WTC11 (cell line): Measurements from ENCODE around the gene OR4K17. TPM values are rescaled to one million over a fixed set of nuclear protein-coding genes. Genes with fewer than 3 reads are reported as not detected.
"Not testable (repeated sequence)": the region's sequence is repeated elsewhere in the genome, so short reads cannot be mapped to it uniquely, and the experiment has no call there.

ENCODE experiments used
- ATAC-seq: fragments of 200-7000 bp; cut with Tn5 transposase; 2 replicates; pipeline ENCODE4 v1.10.0; 2021; ENCODE audit warnings: mild to moderate bottlenecking, moderate library complexity
- CTCF ChIA-PET: fragments of 300-600 bp; sonication (Branson Sonifier 250); formaldehyde crosslinking; loops from one replicate; lab custom pipeline; 2021; ENCODE audit warnings: antibody characterized with exemption; lab: Charles Lee
- POLR2A ChIA-PET: fragments of 350-600 bp; sonication (Branson Sonifier 250); formaldehyde crosslinking; loops from one replicate; lab custom pipeline; 2021; ENCODE audit warnings: antibody characterized with exemption; lab: Charles Lee
- DNase-seq: peaks from one replicate; pipeline ENCODE4 v3.0.0; 2021; ENCODE audit warnings: low spot score
- H3K27ac Mint-ChIP-seq: 2 replicates; pipeline ENCODE4 v1.8.0; 2021; ENCODE audit warnings: mixed read lengths
- H3K27me3 Mint-ChIP-seq: 2 replicates; pipeline ENCODE4 v1.8.0; 2021; ENCODE audit warnings: low read depth, mild to moderate bottlenecking, moderate library complexity, mixed read lengths
- H3K36me3 Mint-ChIP-seq: 2 replicates; pipeline ENCODE4 v1.8.0; 2021; ENCODE audit warnings: mixed read lengths
- H3K4me1 Mint-ChIP-seq: 2 replicates; pipeline ENCODE4 v1.8.0; 2022; ENCODE audit warnings: mixed read lengths
- H3K4me3 Mint-ChIP-seq: 2 replicates; pipeline ENCODE4 v1.8.0; 2021; ENCODE audit warnings: mild to moderate bottlenecking, moderate library complexity, mixed read lengths
- H3K9me3 Mint-ChIP-seq: 2 replicates; pipeline ENCODE4 v1.8.0; 2021; ENCODE audit warnings: mixed read lengths
- E2F1 ChIP-seq: sonication (generic); formaldehyde crosslinking; IDR thresholded peaks from 2 replicates; pipeline ENCODE4 v1.8.0; 2022; ENCODE audit warnings: mild to moderate bottlenecking, missing genetic modification reagents
- E2F5 ChIP-seq: sonication (generic); formaldehyde crosslinking; IDR thresholded peaks from 2 replicates; pipeline ENCODE4 v1.8.1; 2022; ENCODE audit warnings: mild to moderate bottlenecking, moderate library complexity, missing genetic modification reagents
- ELF4 ChIP-seq: sonication (generic); formaldehyde crosslinking; IDR thresholded peaks from 2 replicates; pipeline ENCODE4 v1.8.1; 2022; ENCODE audit warnings: low read depth, mild to moderate bottlenecking, moderate library complexity, missing genetic modification reagents
- ETV6 ChIP-seq: sonication (generic); formaldehyde crosslinking; IDR thresholded peaks from 2 replicates; pipeline ENCODE4 v1.8.1; 2022; ENCODE audit warnings: mild to moderate bottlenecking, missing genetic modification reagents
- FOXP4 ChIP-seq: sonication (generic); formaldehyde crosslinking; IDR thresholded peaks from 2 replicates; pipeline ENCODE4 v1.8.0; 2022; ENCODE audit warnings: mild to moderate bottlenecking, missing genetic modification reagents
- GTF2I ChIP-seq: fragments of 250-450 bp; sonication (Bioruptor Pico); conservative IDR thresholded peaks from 2 replicates; pipeline ENCODE4 v1.4.0; 2021; ENCODE audit warnings: mild to moderate bottlenecking
- JAZF1 ChIP-seq: fragments of 250-450 bp; sonication (Bioruptor Pico); IDR thresholded peaks from 2 replicates; pipeline ENCODE4 v1.9.0; 2021; ENCODE audit warnings: moderate library complexity, mild to moderate bottlenecking, inconsistent platforms
- MAX ChIP-seq: sonication (generic); formaldehyde crosslinking; IDR thresholded peaks from 2 replicates; pipeline ENCODE4 v1.8.0; 2022; ENCODE audit warnings: mild to moderate bottlenecking, missing genetic modification reagents
- USF2 ChIP-seq: sonication (generic); formaldehyde crosslinking; IDR thresholded peaks from 2 replicates; pipeline ENCODE4 v1.8.1; 2023; ENCODE audit warnings: mild to moderate bottlenecking, missing genetic modification reagents, moderate library complexity
- ZMAT4 ChIP-seq: fragments of 250-450 bp; sonication (Bioruptor Pico); IDR thresholded peaks from 2 replicates; pipeline ENCODE4 v1.9.0; 2021; ENCODE audit warnings: mild to moderate bottlenecking
- total RNA-seq: library from RNA; stranded (reverse); gene quantifications from 3 replicates; pipeline ENCODE4 v1.2.3, GENCODE V29; 2021

Gene OR4K17
- total RNA-seq, 1 experiment from 2014 or later = not detected

GRCh38 chr14:20167091-20167490 is 56.6 kb downstream of the OR4K17 start:
- no peak for ATAC-seq
- TF ChIP-seq ELF4 (CRISPR knock-in tag) (no peak), GTF2I (CRISPR knock-in tag) (no peak), FOXP4 (CRISPR knock-in tag) (no peak), E2F1 (CRISPR knock-in tag) (no peak), USF2 (no peak), E2F5 (CRISPR knock-in tag) (no peak), MAX (no peak), ETV6 (CRISPR knock-in tag) (no peak), ZMAT4 (no peak), JAZF1 (no peak)

GRCh38 chr14:20169852-20170251 is 59.3 kb downstream of the OR4K17 start:
- H3K9me3 Mint-ChIP-seq = peaks cover 80% of the 10 kb centered on the region

More at GRCh38 chr14:20167091-20167490, 56.6 kb downstream of the OR4K17 start:
- peaks cover 52% of the 10 kb centered on the region for H3K36me3 Mint-ChIP-seq
- peaks cover 85% of the 10 kb centered on the region for H3K9me3 Mint-ChIP-seq
- no peaks in the 10 kb centered on the region for H3K4me1 Mint-ChIP-seq
- CTCF ChIA-PET = no interaction called here
- no peak overlapping the region for H3K4me3 Mint-ChIP-seq
- no peak overlapping the region for H3K27ac Mint-ChIP-seq
- no peak for DNase-seq
- POLR2A ChIA-PET = no interaction called here
- H3K27me3 Mint-ChIP-seq = peaks cover 5% of the 10 kb centered on the region

More at GRCh38 chr14:20169852-20170251, 59.3 kb downstream of the OR4K17 start:
- ATAC-seq, H3K27ac Mint-ChIP-seq, POLR2A ChIA-PET, DNase-seq, H3K4me1 Mint-ChIP-seq, CTCF ChIA-PET, H3K27me3 Mint-ChIP-seq, H3K4me3 Mint-ChIP-seq: not testable (repeated sequence)
- H3K36me3 Mint-ChIP-seq = peaks cover 44% of the 10 kb centered on the region

Other genes with a start within 250 kb of the OR4K17 start
- not detected in 3 replicates for gene OR4K2, start 235.6 kb upstream of the OR4K17 start, total RNA-seq
- not detected in 3 replicates for gene OR4K5, start 190.1 kb upstream of the OR4K17 start, total RNA-seq
- not detected in 3 replicates for gene OR4K1, start 179.8 kb upstream of the OR4K17 start, total RNA-seq
- not detected in 3 replicates for gene OR4K15, start 135.1 kb upstream of the OR4K17 start, total RNA-seq
- gene OR4Q2, start 108.6 kb upstream of the OR4K17 start, total RNA-seq = not detected in 3 replicates
- gene OR4K14, start 91.4 kb upstream of the OR4K17 start, total RNA-seq = not detected in 3 replicates
- gene OR4K13, start 74.7 kb upstream of the OR4K17 start, total RNA-seq = not detected in 3 replicates
- not detected in 3 replicates for gene OR4L1, start 50.7 kb upstream of the OR4K17 start, total RNA-seq
- gene OR4N5, start 28.1 kb downstream of the OR4K17 start, total RNA-seq = not detected in 3 replicates
- not detected in 3 replicates for gene OR11G2, start 80.2 kb downstream of the OR4K17 start, total RNA-seq
- gene OR11H6, start 113.0 kb downstream of the OR4K17 start, total RNA-seq = not detected in 3 replicates
- not detected in 3 replicates for gene OR11H7, start 118.2 kb downstream of the OR4K17 start, total RNA-seq
- not detected in 3 replicates for gene OR11H4, start 128.5 kb downstream of the OR4K17 start, total RNA-seq
- 15.9 to 19.2 TPM (median 18.1 TPM) in 3 replicates for gene TTC5, start 195.2 kb downstream of the OR4K17 start, total RNA-seq
- 149 to 155 TPM (median 151 TPM) in 3 replicates for gene CCNB1IP1, start 222.5 kb downstream of the OR4K17 start, total RNA-seq
- 34.5 to 37.1 TPM (median 36.8 TPM) in 3 replicates for gene PARP2, start 232.9 kb downstream of the OR4K17 start, total RNA-seq